NCI-H748 (cell line): ENCODE data around the gene SIRT6.
"Not testable (repeated sequence)": the region's sequence is repeated elsewhere in the genome, so short reads cannot be mapped to it uniquely, and the experiment has no call there.

Source experiments
- DNase-seq: peaks from one replicate; lab custom pipeline; 2025; ENCODE audit not compliant: unreplicated experiment; lab: John Stamatoyannopoulos, UW

SIRT6 gene

GRCh38 chr19:4182084-4182810 lies at the start of gene SIRT6, which contains the start of gene ANKRD24:
Gene SIRT6 (minus strand): TSS chr19:4182563. CDS start chr19:4182539, 24 bp downstream.
Gene ANKRD24 (plus strand): TSS chr19:4182689. CDS start chr19:4186426, 3,737 bp downstream.
- DNase-seq: peak; percentile 95

DNA sequence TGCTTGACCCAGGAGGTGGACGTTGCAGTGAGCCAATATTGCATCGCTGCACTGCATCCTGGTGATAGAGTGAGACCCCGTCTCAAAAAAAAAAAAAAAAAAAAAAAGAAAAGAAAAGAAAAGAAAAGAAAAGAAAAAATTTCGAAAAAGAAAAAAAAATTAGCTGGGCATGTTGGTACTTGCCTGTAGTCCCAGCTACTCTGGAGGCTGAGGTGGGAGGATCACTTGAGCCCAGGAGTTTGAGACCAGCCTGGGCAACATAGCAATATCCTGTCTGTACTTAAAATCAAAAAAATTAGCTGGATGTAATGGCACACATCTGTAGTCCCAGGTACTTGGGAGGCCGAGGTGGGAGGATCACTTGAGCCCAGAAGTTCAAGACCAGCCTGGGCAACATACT lies 49.8 kb upstream of the SIRT6 start:
- not testable (repeated sequence) for DNase-seq

DNA sequence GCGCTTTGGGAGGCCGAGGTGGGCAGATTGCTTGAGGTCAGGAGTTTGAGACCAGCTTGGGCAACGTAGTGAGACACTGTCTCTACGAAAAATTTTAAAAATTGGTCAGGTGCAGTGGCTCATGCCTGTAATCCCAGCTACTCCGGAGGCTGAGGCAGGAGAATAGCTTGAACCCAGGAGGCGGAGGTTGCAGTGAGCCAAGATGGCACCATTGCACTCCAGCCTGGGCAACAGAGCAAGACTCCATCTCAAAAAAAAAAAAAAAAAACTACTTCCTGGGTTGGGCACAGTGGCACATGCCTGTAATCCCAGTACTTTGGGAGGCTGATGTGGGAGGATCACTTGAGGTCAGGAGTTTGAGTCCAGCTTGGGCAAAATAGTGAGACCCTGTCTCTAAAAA lies 49.2 kb upstream of the SIRT6 start:
- DNase-seq: not testable (repeated sequence)

GRCh38 chr19:4230237-4230636 lies 47.9 kb upstream of the SIRT6 start:
- DNase-seq: not testable (repeated sequence)

GRCh38 chr19:4229179-4229931 lies 47.0 kb upstream of the SIRT6 start, which contains the start of gene EBI3:
Gene EBI3 (plus strand): TSS chr19:4229523. CDS start chr19:4229551, 28 bp downstream.
- no peak for DNase-seq

DNA sequence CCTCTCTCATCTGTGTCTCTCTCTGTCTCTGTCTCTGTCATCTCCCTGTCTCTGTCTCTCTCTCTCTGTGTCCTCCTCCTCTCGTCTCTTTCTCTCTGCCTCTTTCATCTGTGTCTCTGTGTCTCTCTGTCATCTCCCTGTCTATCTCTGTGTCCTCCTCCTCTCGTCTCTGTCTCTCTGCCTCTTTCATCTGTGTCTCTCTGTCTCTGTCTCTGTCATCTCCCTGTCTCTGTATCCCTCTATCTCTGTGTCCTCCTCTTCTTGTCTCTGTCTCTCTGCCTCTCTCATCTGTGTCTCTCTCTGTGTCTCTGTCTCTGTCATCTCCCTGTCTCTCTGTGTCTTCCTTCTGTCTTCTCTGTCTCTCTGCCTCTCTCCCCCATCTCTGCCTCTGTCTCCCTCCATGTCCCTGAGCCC lies 46.4 kb upstream of the SIRT6 start:
- no peak for DNase-seq

DNA sequence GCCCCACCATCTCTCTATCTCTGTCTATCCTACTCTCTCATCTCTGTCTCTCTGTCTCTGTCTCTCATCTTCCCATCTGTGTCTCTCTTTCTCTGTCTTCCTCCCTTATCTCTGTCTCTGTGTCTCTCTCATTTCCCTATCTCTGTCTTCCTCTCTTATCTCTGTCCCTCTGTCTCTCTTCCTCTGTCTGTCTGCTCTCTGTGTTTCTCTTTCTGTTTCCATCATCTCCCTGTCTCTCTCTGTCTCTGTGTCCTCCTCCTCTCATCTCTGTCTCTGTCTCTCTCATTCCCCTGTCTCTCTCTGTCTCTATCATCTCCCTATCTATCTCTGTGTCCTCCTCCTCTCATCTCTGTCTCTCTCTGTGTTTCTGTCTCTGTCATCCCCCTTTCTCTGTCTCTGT lies 45.4 kb upstream of the SIRT6 start:
- DNase-seq: no peak

DNA sequence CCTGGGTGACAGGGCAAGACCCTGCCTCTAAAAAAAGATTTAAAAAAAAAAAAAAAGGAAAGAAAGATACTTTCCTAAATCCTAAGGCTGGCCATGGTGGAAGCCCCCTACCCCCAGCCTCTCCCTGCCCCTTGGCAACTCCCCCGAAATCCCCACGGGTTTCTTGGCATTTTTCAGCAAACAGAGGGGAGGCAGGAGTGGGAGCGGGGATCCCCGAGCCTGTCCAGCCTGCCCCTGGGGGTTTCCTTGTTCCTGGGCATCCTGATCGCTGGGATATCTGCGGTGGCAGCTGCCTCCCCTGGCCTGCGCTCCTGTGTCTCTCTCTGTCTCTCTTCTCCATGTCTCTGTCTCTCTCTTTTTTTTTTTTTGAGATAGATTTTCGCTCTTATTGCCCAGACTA lies 43.5 kb upstream of the SIRT6 start:
- DNase-seq: no peak

DNA sequence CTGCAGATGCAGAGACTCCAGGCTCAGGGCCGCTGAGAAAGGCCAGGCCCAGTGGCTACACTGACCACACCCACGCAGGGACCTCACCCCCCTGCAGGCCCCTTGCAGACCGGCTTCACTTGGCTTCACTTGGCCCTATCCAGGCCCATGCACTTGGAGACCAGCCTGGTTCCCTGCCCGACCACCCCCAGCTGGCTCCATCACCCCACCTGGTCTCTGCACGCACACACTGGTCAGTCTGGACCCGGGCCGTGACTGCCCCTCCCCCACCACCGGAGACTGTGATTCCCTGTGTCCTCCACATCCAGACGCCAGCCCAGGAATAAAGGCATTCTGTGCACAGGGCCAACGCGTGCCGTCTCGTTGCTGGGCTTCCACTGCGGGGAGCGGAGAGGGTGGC lies 42.1 kb upstream of the SIRT6 start:
- no peak for DNase-seq

DNA sequence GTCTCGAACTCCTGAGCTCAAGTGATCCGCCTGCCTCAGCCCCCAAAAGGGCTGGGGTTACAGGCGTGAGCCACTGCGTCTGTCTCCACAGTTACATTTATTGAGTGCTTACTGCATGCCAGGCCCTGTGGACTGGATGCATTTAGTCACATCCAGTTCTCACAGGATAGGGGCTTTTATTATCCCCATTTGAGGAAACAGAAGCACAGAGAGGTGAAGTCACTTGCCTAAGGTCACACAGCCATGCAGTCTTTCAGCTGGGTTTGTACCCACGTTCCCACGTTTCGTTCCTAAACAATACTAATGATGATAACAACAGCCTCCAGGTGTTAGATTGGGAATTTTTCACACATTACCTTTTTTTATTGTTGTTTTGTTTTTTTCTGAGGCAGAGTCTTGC lies 37.8 kb upstream of the SIRT6 start:
- no peak for DNase-seq

GRCh38 chr19:4218523-4218922 lies 36.2 kb upstream of the SIRT6 start:
- DNase-seq: not testable (repeated sequence)

DNA sequence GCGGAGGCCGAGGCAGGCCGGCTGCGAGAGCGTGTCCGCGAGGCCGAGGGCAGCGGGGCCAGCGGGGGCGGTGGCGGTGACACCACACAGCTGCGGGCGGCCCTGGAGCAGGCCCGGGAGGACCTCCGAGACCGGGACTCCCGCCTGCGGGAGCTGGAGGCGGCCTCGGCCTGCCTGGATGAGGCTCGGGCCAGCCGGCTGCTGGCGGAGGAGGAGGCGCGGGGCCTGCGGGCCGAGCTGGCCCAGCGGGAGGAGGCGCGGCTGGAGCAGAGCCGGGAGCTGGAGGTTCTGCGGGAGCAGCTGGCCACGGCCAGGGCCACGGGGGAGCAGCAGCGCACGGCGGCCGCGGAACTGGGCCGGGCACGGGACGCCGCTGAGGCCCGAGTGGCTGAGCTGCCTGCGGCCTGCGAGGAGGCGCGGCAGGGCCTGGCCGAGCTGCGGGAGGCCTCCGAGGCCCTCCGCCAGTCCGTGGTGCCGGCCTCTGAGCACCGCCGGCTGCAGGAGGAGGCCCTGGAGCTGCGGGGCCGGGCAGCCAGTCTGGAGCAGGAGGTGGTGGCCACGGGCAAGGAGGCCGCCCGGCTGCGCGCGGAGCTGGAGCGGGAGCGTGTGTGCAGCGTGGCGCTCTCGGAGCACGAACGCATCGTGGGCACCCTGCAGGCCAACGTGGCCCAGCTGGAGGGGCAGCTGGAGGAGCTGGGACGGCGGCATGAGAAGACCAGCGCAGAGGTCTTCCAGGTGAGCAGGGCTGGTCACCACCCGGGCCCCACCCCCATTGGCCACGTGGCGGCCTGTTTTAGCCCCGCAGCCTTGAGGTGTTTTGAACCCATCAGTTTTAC lies 35.3 kb upstream of the SIRT6 start:
- no peak for DNase-seq

- no peak for DNase-seq
These were observed 34.5 kb upstream of the SIRT6 start for GRCh38 chr19:4216846-4217245.

GRCh38 chr19:4215807-4216206 lies 33.4 kb upstream of the SIRT6 start:
- no peak for DNase-seq

DNA sequence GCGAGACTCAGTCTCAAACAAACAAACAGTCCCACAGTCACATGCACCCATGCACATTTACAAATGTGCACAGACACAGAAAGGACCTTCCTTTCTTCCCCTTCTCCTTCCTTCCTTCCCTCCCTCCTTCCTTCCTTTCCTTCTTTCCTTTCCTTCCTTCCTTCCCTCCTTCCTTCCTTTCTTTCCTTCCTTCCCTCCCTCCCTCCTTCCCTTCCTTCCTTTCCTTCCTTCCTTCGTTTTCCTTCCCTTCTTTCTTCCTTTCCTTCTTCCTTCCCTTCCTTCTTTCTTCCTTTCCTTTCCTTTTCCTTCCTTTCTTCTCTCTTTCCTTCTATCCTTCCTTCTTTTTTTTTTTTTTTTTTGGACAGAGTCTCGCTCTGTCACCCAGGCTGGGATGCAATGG lies 30.8 kb upstream of the SIRT6 start:
- no peak for DNase-seq

GRCh38 chr19:4210166-4210731 lies 27.9 kb upstream of the SIRT6 start:
- DNase-seq: no peak

- DNase-seq: no peak
These were observed 26.2 kb upstream of the SIRT6 start for GRCh38 chr19:4208385-4209094.

DNA sequence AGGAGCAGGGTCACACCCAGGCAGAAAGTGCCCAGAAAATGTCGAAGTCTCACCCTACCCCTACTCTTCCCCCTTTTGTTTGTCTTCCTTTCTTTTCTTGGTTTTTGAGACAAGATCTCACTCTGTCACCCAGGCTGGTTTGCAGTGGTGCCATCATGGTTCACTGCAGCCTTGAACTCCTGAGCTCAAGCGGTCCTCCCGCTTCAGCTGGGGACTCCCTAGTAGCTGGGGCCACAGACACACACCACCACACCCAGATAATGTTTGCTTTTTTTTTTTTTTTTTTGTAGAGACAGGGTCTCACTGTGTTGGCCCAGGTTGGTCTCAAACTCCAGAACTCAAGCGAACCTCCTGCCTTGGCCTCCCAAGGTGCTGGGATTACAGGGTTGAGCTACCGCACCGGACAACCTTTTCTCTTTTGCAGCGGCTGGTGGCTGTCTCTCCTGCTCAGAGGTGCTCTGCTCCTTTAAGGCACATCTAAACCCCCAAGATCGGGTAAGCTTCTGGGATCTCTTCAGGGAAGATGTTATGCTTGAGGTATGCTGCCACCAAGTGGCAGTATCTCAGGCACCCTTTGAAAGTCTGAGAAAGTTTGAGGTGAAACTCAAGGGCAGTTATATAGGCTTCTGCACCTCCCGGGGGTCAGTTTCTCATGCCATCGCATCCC lies 24.6 kb upstream of the SIRT6 start:
- no peak for DNase-seq

DNA sequence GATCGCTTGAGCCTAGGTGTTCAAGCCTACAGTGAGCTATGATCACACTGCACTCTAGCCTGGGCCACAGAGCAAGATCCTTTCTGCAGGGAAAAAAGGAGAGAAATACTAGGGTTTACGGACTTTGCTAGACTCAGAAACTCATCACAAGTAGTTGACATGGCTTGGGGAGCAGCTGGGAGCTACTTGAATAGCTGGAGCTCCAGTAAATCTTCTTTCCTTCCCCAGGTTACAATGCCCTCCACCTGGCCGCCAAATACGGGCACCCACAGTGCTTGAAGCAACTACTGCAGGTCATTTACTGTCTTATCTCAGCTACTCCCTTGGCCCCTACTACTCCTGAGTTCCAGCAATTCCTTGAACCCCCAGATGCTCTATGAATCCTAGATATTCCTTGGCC lies 19.4 kb upstream of the SIRT6 start:
- DNase-seq: no peak
